ENCODE measurements around the gene MT1X.

MT1X gene

DNA sequence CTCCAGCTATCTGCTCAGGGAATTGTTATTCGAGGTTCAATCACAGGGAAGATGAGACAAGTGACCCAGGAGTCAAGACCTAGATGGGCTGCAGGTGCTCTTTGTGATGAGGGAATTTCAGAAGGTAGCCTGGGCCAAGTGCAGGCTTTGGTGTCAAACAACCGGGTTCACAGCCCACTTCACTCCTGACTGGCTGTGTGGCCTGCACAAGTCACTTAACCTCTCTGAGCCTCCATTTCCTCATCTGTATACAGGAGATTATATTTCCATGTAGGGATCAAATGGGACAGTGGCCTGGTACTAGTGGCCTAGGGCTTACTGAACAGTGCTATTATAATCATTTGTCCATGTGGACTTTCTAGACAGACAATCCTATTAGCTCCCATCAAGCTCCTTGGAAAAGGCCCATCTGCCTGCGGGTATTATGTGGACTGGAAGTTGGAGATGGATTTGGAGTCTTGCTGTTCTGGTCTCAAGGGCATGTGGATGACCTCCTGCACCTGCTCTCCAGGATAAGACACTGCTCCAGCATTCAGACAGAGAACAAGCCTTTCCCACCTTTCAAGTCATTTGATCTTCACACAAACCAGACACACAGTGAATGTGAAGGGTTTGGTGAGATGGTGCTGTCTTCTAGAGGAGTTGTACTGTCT is 3.1 kb upstream of the MT1X start:
- H3F3A ChIP-seq (ENCODE audit: low read depth): no peaks in the 10 kb centered on the region
- peaks cover 5% of the 10 kb centered on the region; the same call in 1 of the 2 replicates for H3K79me2 ChIP-seq (ENCODE audit: insufficient read depth, low read length)
- peaks cover 10% of the 10 kb centered on the region for H3K4me1 ChIP-seq (ENCODE audit: insufficient read depth, low read length, poor library complexity, severe bottlenecking)
- H3K9me3 ChIP-seq (ENCODE audit: insufficient read depth, low read depth, low read length): no peaks in the 10 kb centered on the region
- no peak overlapping the region for H2AFZ ChIP-seq (ENCODE audit: low read length)
- H3K4me3 ChIP-seq (ENCODE audit: low read length, poor library complexity, severe bottlenecking): no peak overlapping the region
- no peak overlapping the region for H3K4me2 ChIP-seq (ENCODE audit: low read depth, low read length, poor library complexity, severe bottlenecking)
- H3K9me2 ChIP-seq (replicated peaks; ENCODE audit: low read depth, low read length): no peaks in the 10 kb centered on the region
- TF ChIP-seq, protein P1, sequence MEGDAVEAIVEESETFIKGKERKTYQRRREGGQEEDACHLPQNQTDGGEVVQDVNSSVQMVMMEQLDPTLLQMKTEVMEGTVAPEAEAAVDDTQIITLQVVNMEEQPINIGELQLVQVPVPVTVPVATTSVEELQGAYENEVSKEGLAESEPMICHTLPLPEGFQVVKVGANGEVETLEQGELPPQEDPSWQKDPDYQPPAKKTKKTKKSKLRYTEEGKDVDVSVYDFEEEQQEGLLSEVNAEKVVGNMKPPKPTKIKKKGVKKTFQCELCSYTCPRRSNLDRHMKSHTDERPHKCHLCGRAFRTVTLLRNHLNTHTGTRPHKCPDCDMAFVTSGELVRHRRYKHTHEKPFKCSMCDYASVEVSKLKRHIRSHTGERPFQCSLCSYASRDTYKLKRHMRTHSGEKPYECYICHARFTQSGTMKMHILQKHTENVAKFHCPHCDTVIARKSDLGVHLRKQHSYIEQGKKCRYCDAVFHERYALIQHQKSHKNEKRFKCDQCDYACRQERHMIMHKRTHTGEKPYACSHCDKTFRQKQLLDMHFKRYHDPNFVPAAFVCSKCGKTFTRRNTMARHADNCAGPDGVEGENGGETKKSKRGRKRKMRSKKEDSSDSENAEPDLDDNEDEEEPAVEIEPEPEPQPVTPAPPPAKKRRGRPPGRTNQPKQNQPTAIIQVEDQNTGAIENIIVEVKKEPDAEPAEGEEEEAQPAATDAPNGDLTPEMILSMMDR (conservative IDR thresholded peaks at IDR 0.05; ENCODE audit: low read length): no peak
- no peak for TF ChIP-seq EZH2phosphoT487 (IDR thresholded peaks at IDR 0.05; ENCODE audit: borderline replicate concordance)
- no peak overlapping the region for H3K9ac ChIP-seq (ENCODE audit: low read depth, low read length, poor library complexity, severe bottlenecking)
- no peaks in the 10 kb centered on the region for H4K20me1 ChIP-seq (ENCODE audit: insufficient read depth, low read length, poor library complexity, severe bottlenecking)
- H3K36me3 ChIP-seq (ENCODE audit: insufficient read depth, low read length): no peaks in the 10 kb centered on the region
- no peaks in the 10 kb centered on the region for H3K27me3 ChIP-seq (ENCODE audit: insufficient read depth, low read length, poor library complexity, severe bottlenecking)

GRCh38 chr16:56679818-56680217 is 2.5 kb upstream of the MT1X start:
- no peaks in the 10 kb centered on the region for H3K36me3 ChIP-seq (ENCODE audit: insufficient read depth, low read length)
- no peak overlapping the region for H2AFZ ChIP-seq (ENCODE audit: low read length)
- TF ChIP-seq, protein P1 (conservative IDR thresholded peaks at IDR 0.05; ENCODE audit: low read length): no peak
- no peak for TF ChIP-seq EZH2phosphoT487 (IDR thresholded peaks at IDR 0.05; ENCODE audit: borderline replicate concordance)
- no peak overlapping the region for H3K9ac ChIP-seq (ENCODE audit: low read depth, low read length, poor library complexity, severe bottlenecking)
- no peak overlapping the region for H3K4me3 ChIP-seq (ENCODE audit: low read length, poor library complexity, severe bottlenecking)
- H3K79me2 ChIP-seq (ENCODE audit: insufficient read depth, low read length): peaks cover 5% of the 10 kb centered on the region; the same call in 1 of the 2 replicates
- H3K9me2 ChIP-seq (replicated peaks; ENCODE audit: low read depth, low read length): no peaks in the 10 kb centered on the region
- peaks cover 10% of the 10 kb centered on the region for H3K4me1 ChIP-seq (ENCODE audit: insufficient read depth, low read length, poor library complexity, severe bottlenecking)
- no peaks in the 10 kb centered on the region for H4K20me1 ChIP-seq (ENCODE audit: insufficient read depth, low read length, poor library complexity, severe bottlenecking)
- H3K4me2 ChIP-seq (ENCODE audit: low read depth, low read length, poor library complexity, severe bottlenecking): no peak overlapping the region
- H3K27me3 ChIP-seq (ENCODE audit: insufficient read depth, low read length, poor library complexity, severe bottlenecking): no peaks in the 10 kb centered on the region
- H3F3A ChIP-seq (ENCODE audit: low read depth): no peaks in the 10 kb centered on the region
- H3K9me3 ChIP-seq (ENCODE audit: insufficient read depth, low read depth, low read length): no peaks in the 10 kb centered on the region

- Histone ChIP-seq H4K20me1 (ENCODE audit: insufficient read depth, low read length, poor library complexity, severe bottlenecking) (no peaks in the 10 kb centered on the region), H3F3A (ENCODE audit: low read depth) (no peaks in the 10 kb centered on the region), H3K9ac (ENCODE audit: low read depth, low read length, poor library complexity, severe bottlenecking) (peak overlapping the region; percentile 88), H3K36me3 (ENCODE audit: insufficient read depth, low read length) (no peaks in the 10 kb centered on the region), H3K9me2 (replicated peaks; ENCODE audit: low read depth, low read length) (no peaks in the 10 kb centered on the region), H2AFZ (ENCODE audit: low read length) (peak overlapping the region; percentile 95), H3K27me3 (ENCODE audit: insufficient read depth, low read length, poor library complexity, severe bottlenecking) (no peaks in the 10 kb centered on the region), H3K4me1 (ENCODE audit: insufficient read depth, low read length, poor library complexity, severe bottlenecking) (peaks cover 10% of the 10 kb centered on the region), H3K9me3 (ENCODE audit: insufficient read depth, low read depth, low read length) (no peaks in the 10 kb centered on the region), H3K4me2 (ENCODE audit: low read depth, low read length, poor library complexity, severe bottlenecking) (peak overlapping the region; percentile 90), H3K4me3 (ENCODE audit: low read length, poor library complexity, severe bottlenecking) (peak overlapping the region; percentile 79), H3K79me2 (ENCODE audit: insufficient read depth, low read length) (peaks cover 5% of the 10 kb centered on the region; the same call in 1 of the 2 replicates)
- TF ChIP-seq, protein P1 (conservative IDR thresholded peaks at IDR 0.05; ENCODE audit: low read length): no peak
- TF ChIP-seq EZH2phosphoT487 (IDR thresholded peaks at IDR 0.05; ENCODE audit: borderline replicate concordance): no peak
Observed at GRCh38 chr16:56682703-56683397, 580 bp downstream of the MT1X start.
